MG63 (cell line): Measurements from ENCODE around the gene MYH7B. TPM values are rescaled to one million over a fixed set of nuclear protein-coding genes. Genes with fewer than 3 reads are reported as not detected.

Source experiments
- DNase-seq: peaks from one replicate; pipeline ENCODE4 v3.0.0-alpha.2; 2020
- H3K27me3 ChIP-seq: fragments of 250-450 bp; sonication (Bioruptor Pico); 2 replicates; pipeline ENCODE4 v1.5.1; 2020; ENCODE audit warnings: mild to moderate bottlenecking, moderate library complexity
- H3K36me3 ChIP-seq: fragments of 250-450 bp; sonication (Bioruptor Pico); 2 replicates; pipeline ENCODE4 v1.5.1; 2020; ENCODE audit warnings: mild to moderate bottlenecking, moderate library complexity
- H3K4me3 ChIP-seq: fragments of 250-450 bp; sonication (Bioruptor Pico); 2 replicates; pipeline ENCODE4 v1.5.1; 2020; ENCODE audit warnings: mild to moderate bottlenecking, moderate library complexity
- H3K9me3 ChIP-seq: fragments of 250-450 bp; sonication (Bioruptor Pico); 2 replicates; pipeline ENCODE4 v1.5.1; 2020; ENCODE audit warnings: mild to moderate bottlenecking, moderate library complexity
- total RNA-seq: library from RNA; depleted of rRNA; stranded (reverse); fragments of >200 nt; shearing (Covaris generic); gene quantifications from 2 replicates; pipeline ENCODE4 v1.2.3, GENCODE V29; 2014; ENCODE audit warnings: low replicate concordance

MYH7B gene
- total RNA-seq, 1 experiment from 2014 or later, result not detected

- H3K36me3 ChIP-seq, result peaks cover 63% of the 10 kb centered on the region
- peak; percentile 77 for DNase-seq
Observed at GRCh38 chr20:34938466-34939163, 17.1 kb upstream of the MYH7B start.

GRCh38 chr20:34940081-34940481 is 15.6 kb upstream of the MYH7B start:
- Histone ChIP-seq H3K36me3 (peaks cover 68% of the 10 kb centered on the region), H3K27me3 (no peaks in the 10 kb centered on the region), H3K4me3 (no peak overlapping the region), H3K9me3 (no peaks in the 10 kb centered on the region)
- DNase-seq, result no peak

More at GRCh38 chr20:34938466-34939163, 17.1 kb upstream of the MYH7B start:
- no peaks in the 10 kb centered on the region for H3K9me3 ChIP-seq
- H3K4me3 ChIP-seq, result no peak overlapping the region
- H3K27me3 ChIP-seq, result no peaks in the 10 kb centered on the region

GRCh38 chr20:34941226-34941625 is 14.4 kb upstream of the MYH7B start:
- Histone ChIP-seq H3K9me3 (no peaks in the 10 kb centered on the region), H3K27me3 (no peaks in the 10 kb centered on the region), H3K4me3 (no peak overlapping the region), H3K36me3 (peaks cover 70% of the 10 kb centered on the region)
- DNase-seq, result no peak

GRCh38 chr20:34942301-34942700 is 13.4 kb upstream of the MYH7B start:
- Histone ChIP-seq H3K36me3 (peaks cover 71% of the 10 kb centered on the region), H3K4me3 (no peak overlapping the region), H3K9me3 (no peaks in the 10 kb centered on the region), H3K27me3 (no peaks in the 10 kb centered on the region)
- no peak for DNase-seq

- Histone ChIP-seq H3K9me3 (no peaks in the 10 kb centered on the region), H3K27me3 (no peaks in the 10 kb centered on the region), H3K36me3 (peaks cover 68% of the 10 kb centered on the region), H3K4me3 (no peak overlapping the region)
- peak; percentile 13 for DNase-seq
Observed at GRCh38 chr20:34943808-34944567, 11.7 kb upstream of the MYH7B start.

- H3K36me3 ChIP-seq, result peaks cover 66% of the 10 kb centered on the region
- no peaks in the 10 kb centered on the region for H3K27me3 ChIP-seq
- no peaks in the 10 kb centered on the region for H3K9me3 ChIP-seq
- no peak for DNase-seq
- no peak overlapping the region for H3K4me3 ChIP-seq
Observed at GRCh38 chr20:34945315-34946077, 10.2 kb upstream of the MYH7B start.

- Histone ChIP-seq H3K9me3 (no peaks in the 10 kb centered on the region), H3K36me3 (peaks cover 64% of the 10 kb centered on the region), H3K4me3 (no peak overlapping the region), H3K27me3 (no peaks in the 10 kb centered on the region)
- no peak for DNase-seq
Observed at GRCh38 chr20:34946661-34947060, 9.0 kb upstream of the MYH7B start.

- H3K9me3 ChIP-seq, result no peaks in the 10 kb centered on the region
- peaks cover 61% of the 10 kb centered on the region for H3K36me3 ChIP-seq
- no peak for DNase-seq
- no peaks in the 10 kb centered on the region for H3K27me3 ChIP-seq
- no peak overlapping the region for H3K4me3 ChIP-seq
Observed at GRCh38 chr20:34947336-34947735, 8.3 kb upstream of the MYH7B start.

GRCh38 chr20:34948030-34948429 is 7.6 kb upstream of the MYH7B start:
- no peak for DNase-seq
- no peaks in the 10 kb centered on the region for H3K27me3 ChIP-seq
- no peaks in the 10 kb centered on the region for H3K9me3 ChIP-seq
- no peak overlapping the region for H3K4me3 ChIP-seq
- peaks cover 57% of the 10 kb centered on the region for H3K36me3 ChIP-seq

GRCh38 chr20:34949120-34949519 is 6.5 kb upstream of the MYH7B start:
- Histone ChIP-seq H3K27me3 (no peaks in the 10 kb centered on the region), H3K4me3 (no peak overlapping the region), H3K36me3 (peaks cover 49% of the 10 kb centered on the region), H3K9me3 (no peaks in the 10 kb centered on the region)
- no peak for DNase-seq

GRCh38 chr20:34951252-34951651 is 4.4 kb upstream of the MYH7B start:
- H3K4me3 ChIP-seq, result no peak overlapping the region
- peaks cover 35% of the 10 kb centered on the region for H3K36me3 ChIP-seq
- DNase-seq, result no peak
- no peaks in the 10 kb centered on the region for H3K9me3 ChIP-seq
- H3K27me3 ChIP-seq, result no peaks in the 10 kb centered on the region

- H3K36me3 ChIP-seq, result peaks cover 31% of the 10 kb centered on the region
- no peaks in the 10 kb centered on the region for H3K27me3 ChIP-seq
- no peaks in the 10 kb centered on the region for H3K9me3 ChIP-seq
- no peak overlapping the region for H3K4me3 ChIP-seq
- no peak for DNase-seq
Observed at GRCh38 chr20:34951652-34952051, 4.0 kb upstream of the MYH7B start.

- H3K36me3 ChIP-seq, result peaks cover 23% of the 10 kb centered on the region
- no peaks in the 10 kb centered on the region for H3K27me3 ChIP-seq
- H3K4me3 ChIP-seq, result no peak overlapping the region
- no peaks in the 10 kb centered on the region for H3K9me3 ChIP-seq
- no peak for DNase-seq
Observed at GRCh38 chr20:34952671-34953070, 3.0 kb upstream of the MYH7B start.

- Histone ChIP-seq H3K36me3 (peaks cover 20% of the 10 kb centered on the region), H3K4me3 (no peak overlapping the region), H3K27me3 (no peaks in the 10 kb centered on the region), H3K9me3 (no peaks in the 10 kb centered on the region)
- DNase-seq, result no peak
Observed at GRCh38 chr20:34953960-34954359, 1.7 kb upstream of the MYH7B start.

GRCh38 chr20:34954904-34955230 is 801 bp upstream of the MYH7B start:
- peak; percentile 60 for DNase-seq
- Histone ChIP-seq H3K36me3 (peaks cover 14% of the 10 kb centered on the region), H3K4me3 (peak overlapping the region; percentile 75), H3K27me3 (no peaks in the 10 kb centered on the region), H3K9me3 (no peaks in the 10 kb centered on the region)

GRCh38 chr20:34956041-34956458 is 382 bp downstream of the MYH7B start:
- peaks cover 6% of the 10 kb centered on the region for H3K36me3 ChIP-seq

GRCh38 chr20:34956751-34957472 is 1.2 kb downstream of the MYH7B start:
- no peak overlapping the region for H3K4me3 ChIP-seq
- H3K36me3 ChIP-seq, result no peaks in the 10 kb centered on the region; the same call in 1 of the 2 replicates
- H3K9me3 ChIP-seq, result no peaks in the 10 kb centered on the region
- H3K27me3 ChIP-seq, result no peaks in the 10 kb centered on the region
- no peak for DNase-seq

More at GRCh38 chr20:34956041-34956458, 382 bp downstream of the MYH7B start:
- H3K9me3 ChIP-seq, result no peaks in the 10 kb centered on the region
- DNase-seq, result no peak
- no peaks in the 10 kb centered on the region for H3K27me3 ChIP-seq
- peak overlapping the region; percentile 75 for H3K4me3 ChIP-seq
